IPS-NIHi11 (cell line): ENCODE measurements around the gene TRIM32.

Experiments used
- DNase-seq: peaks from one replicate; pipeline ENCODE4 v3.0.0; 2012; ENCODE audit warnings: mixed read lengths, low spot score

TRIM32 gene

GRCh38 chr9:116705531-116705930 is 18.4 kb downstream of the TRIM32 start:
- DNase-seq = no peak

GRCh38 chr9:116706310-116707290 is 19.5 kb downstream of the TRIM32 start:
- DNase-seq = no peak

GRCh38 chr9:116712781-116713180 is 25.7 kb downstream of the TRIM32 start:
- no peak for DNase-seq

GRCh38 chr9:116713271-116713670 is 26.2 kb downstream of the TRIM32 start:
- DNase-seq = no peak

- no peak for DNase-seq
Observed at GRCh38 chr9:116715751-116716150, 28.6 kb downstream of the TRIM32 start.

GRCh38 chr9:116716438-116716837 is 29.3 kb downstream of the TRIM32 start:
- DNase-seq = no peak

GRCh38 chr9:116717150-116717549 is 30.0 kb downstream of the TRIM32 start:
- no peak for DNase-seq

- DNase-seq = no peak
Observed at GRCh38 chr9:116718111-116718510, 31.0 kb downstream of the TRIM32 start.

GRCh38 chr9:116720111-116720510 is 33.0 kb downstream of the TRIM32 start:
- no peak for DNase-seq

GRCh38 chr9:116721411-116721810 is 34.3 kb downstream of the TRIM32 start:
- DNase-seq = no peak

- DNase-seq = no peak
Observed at GRCh38 chr9:116721944-116722343, 34.8 kb downstream of the TRIM32 start.

- no peak for DNase-seq
Observed at GRCh38 chr9:116724123-116724522, 37.0 kb downstream of the TRIM32 start.

GRCh38 chr9:116726602-116727001 is 39.5 kb downstream of the TRIM32 start:
- DNase-seq = no peak

GRCh38 chr9:116733010-116733641 is 46.0 kb downstream of the TRIM32 start:
- no peak for DNase-seq

- DNase-seq = no peak
Observed at GRCh38 chr9:116736399-116737151, 49.5 kb downstream of the TRIM32 start.

- peak; percentile 95 for DNase-seq
Observed at GRCh38 chr9:116737152-116737546, 50.0 kb downstream of the TRIM32 start.

GRCh38 chr9:116741086-116741740 is 54.1 kb downstream of the TRIM32 start:
- peak; percentile 34 for DNase-seq

- no peak for DNase-seq
Observed at GRCh38 chr9:116741742-116742141, 54.6 kb downstream of the TRIM32 start.

GRCh38 chr9:116749176-116749575 is 62.1 kb downstream of the TRIM32 start:
- DNase-seq = no peak

GRCh38 chr9:116749772-116750171 is 62.7 kb downstream of the TRIM32 start:
- no peak for DNase-seq

- no peak for DNase-seq
Observed at GRCh38 chr9:116750510-116750909, 63.4 kb downstream of the TRIM32 start.
